Airway epithelial cell (primary cell): ENCODE data around the gene ZFPM1. TPM values are rescaled to one million over a fixed set of nuclear protein-coding genes. Genes with fewer than 3 reads are reported as not detected.

Experiments
- total RNA-seq: library from RNA; depleted of rRNA; stranded (reverse); fragments of >200 nt; gene quantifications from 2 replicates; pipeline ENCODE4 v1.2.3, GENCODE V29; 2015

ZFPM1 gene
- 2.2 and 3.0 TPM in 2 replicates for total RNA-seq

DNA sequence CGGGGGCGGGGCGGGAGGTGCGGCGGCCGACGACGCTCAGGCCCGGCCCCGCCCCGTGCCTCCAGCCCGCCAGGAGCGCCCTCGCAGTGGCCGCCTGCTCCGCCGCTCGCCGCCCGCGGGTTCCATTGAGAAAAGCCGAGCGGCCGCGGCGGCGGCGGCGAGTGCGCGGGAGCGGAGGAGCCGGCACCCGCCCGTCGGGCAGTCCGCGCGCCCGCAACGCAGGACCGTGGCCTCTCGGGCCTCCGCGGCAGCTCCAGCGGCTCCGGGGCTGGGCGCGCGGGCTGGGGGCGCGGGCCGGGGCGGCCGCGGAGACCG lies at the start of gene ZFPM1:
Gene ZFPM1, plus strand, starts transcription at position 64 of the 315 bp plus-strand sequence. CDS start 359 bp downstream, outside the sequence.

DNA sequence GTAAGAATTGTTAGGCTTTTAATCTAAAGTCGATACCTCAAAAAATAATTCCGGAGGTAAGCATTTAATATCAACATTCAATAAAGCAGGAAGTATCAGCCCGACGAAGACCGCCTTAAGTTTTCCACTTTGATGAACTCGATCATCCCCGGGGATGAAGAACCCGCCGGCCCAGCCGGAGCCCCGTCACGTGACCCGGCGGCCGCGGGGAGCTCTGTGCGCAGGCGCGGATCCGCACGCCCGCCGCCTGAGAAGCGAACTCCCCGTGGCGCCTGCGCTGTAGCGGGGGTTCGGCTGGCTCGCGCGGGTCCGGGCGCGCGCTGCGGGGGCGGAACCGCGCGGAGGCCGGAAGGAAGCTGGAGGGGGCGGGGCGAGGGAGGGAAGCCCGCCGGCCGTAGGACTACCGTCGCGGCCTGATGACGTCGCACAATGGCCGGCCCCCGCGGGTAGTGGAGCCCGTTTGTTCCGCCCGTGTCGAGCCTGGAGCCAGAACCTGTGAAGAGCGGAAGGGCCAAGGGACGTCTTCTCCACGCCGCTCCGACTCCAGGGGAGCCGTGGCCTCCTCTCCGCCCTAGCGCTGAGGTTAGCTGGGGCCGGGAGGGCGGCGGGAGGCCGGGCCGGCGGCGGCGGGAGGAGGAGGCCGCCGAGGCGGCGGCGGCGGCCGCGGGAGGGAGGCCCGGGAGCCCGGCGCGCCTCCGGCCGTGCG lies 117.1 kb downstream of the ZFPM1 start, which contains the start of gene ZC3H18:
Gene ZC3H18, plus strand, starts transcription at position 419 of the 706 bp plus-strand sequence. CDS start 6,721 bp downstream, outside the sequence.

Other genes with a start within 250 kb of the ZFPM1 start
- 0.42 and 0.60 TPM in 2 replicates for gene ZNF469, start 70.3 kb upstream of the ZFPM1 start, total RNA-seq
- 16.2 and 18.2 TPM in 2 replicates for gene ZC3H18, start 117.1 kb downstream of the ZFPM1 start, total RNA-seq
- not detected in 2 replicates for gene IL17C, start 185.3 kb downstream of the ZFPM1 start, total RNA-seq
- 259 and 301 TPM in 2 replicates for gene CYBA, start 197.8 kb downstream of the ZFPM1 start, total RNA-seq
- 198 and 203 TPM in 2 replicates for gene MVD, start 209.8 kb downstream of the ZFPM1 start, total RNA-seq
- 0.70 and 0.71 TPM in 2 replicates for gene SNAI3, start 233.2 kb downstream of the ZFPM1 start, total RNA-seq